Transverse colon (tissue), 4 donors: ENCODE data around the gene AGAP1. TPM values are rescaled to one million over a fixed set of nuclear protein-coding genes. Genes with fewer than 3 reads are reported as not detected.

ENCODE experiments used
- DNase-seq: peaks from one replicate; pipeline ENCODE4 v3.0.0-alpha.2; 2019
- H3K27ac ChIP-seq, 4 donors: fragments of 200-600 bp; sonication (generic); 2 replicates each; pipeline ENCODE4 v1.5.1; 2016 to 2018; ENCODE audit warnings: inconsistent platforms in 4 of 4
- H3K27me3 ChIP-seq: fragments of 200-600 bp; sonication (generic); 2 replicates; pipeline ENCODE4 v1.5.1; 2017; ENCODE audit warnings: inconsistent platforms
- H3K36me3 ChIP-seq, 4 donors: fragments of 200-600 bp; sonication (generic); 2 replicates each; pipeline ENCODE4 v1.5.1; 2017 to 2019; ENCODE audit warnings: inconsistent platforms in 4 of 4
- H3K4me1 ChIP-seq, 4 donors: fragments of 200-600 bp; sonication (generic); 2 replicates each; pipeline ENCODE4 v1.5.1; 2017 to 2020; ENCODE audit warnings: inconsistent platforms in 4 of 4
- H3K4me3 ChIP-seq, 4 donors: fragments of 200-600 bp; sonication (generic); 1 replicate in 1 of 4; 2 replicates in 3 of 4; pipeline versions ENCODE4 v1.5.1 to v1.6.1; 2017 to 2019; ENCODE audit warnings: inconsistent platforms in 4 of 4
- H3K9me3 ChIP-seq, 2 donors: fragments of 200-600 bp; sonication (generic); 2 replicates each; pipeline ENCODE4 v1.5.1; 2017 to 2019; ENCODE audit warnings: inconsistent platforms in 2 of 2
- EP300 ChIP-seq: sonication (generic); formaldehyde crosslinking; IDR thresholded peaks from one replicate; pipeline ENCODE4 v1.6.1; 2017; ENCODE audit warnings: antibody characterized with exemption, low read depth
- POLR2A ChIP-seq: fragments of 450-650 bp; IDR thresholded peaks from one replicate; pipeline ENCODE4 v1.6.1; 2016; ENCODE audit warnings: antibody characterized with exemption, mild to moderate bottlenecking, moderate library complexity
- POLR2AphosphoS5 ChIP-seq, 3 donors: sonication (generic); formaldehyde crosslinking; IDR thresholded peaks; one replicate each; pipeline ENCODE4 v1.6.1; 2016; ENCODE audit warnings: antibody characterized with exemption in 3 of 3
- WGBS, 2 donors: methylation state at CpG; one replicate each; pipeline ENCODE4 v1.1.5; 2018; ENCODE audit warnings: low coverage in 1 of 2; 5-methylcytosine and 5-hydroxymethylcytosine counted together
- in situ Hi-C, 4 donors: fragments of 200-750 bp; cut with MboI; loops; one replicate each; pipeline versions ENCODE4 v1.15.0 to v1.15.1; 2017; ENCODE audit warnings: low sequenced_read_pairs in 3 of 4, low pct_ligation_motif_present in 1 of 4, low pct_unique_long_range_greater_than_20kb in 1 of 4
- intact Hi-C: fragments of 100-400 bp; cut with DNase I; formaldehyde crosslinking; loops from one replicate; pipeline ENCODE4 v1.15.1; 2023; ENCODE audit warnings: low total_unique reads
- total RNA-seq, 4 donors: library from RNA; depleted of rRNA; stranded (reverse); fragments of >200 nt; gene quantifications; one replicate each; pipeline ENCODE4 v1.1.0, GENCODE V29; 2016
- TF ChIP-seq, protein P1 (sequence below), 5 experiments: fragments of 200-600 bp in 3 of 5; fragments of 450-650 bp in 2 of 5; sonication (generic) in 3 of 5; IDR thresholded peaks; 1 replicate in 2 of 5; 2 replicates in 3 of 5; pipeline ENCODE4 v1.5.1; 2016 to 2017; ENCODE audit warnings: antibody characterized with exemption in 5 of 5, inconsistent platforms in 3 of 5, mild to moderate bottlenecking in 2 of 5, moderate library complexity in 1 of 5

The AGAP1 gene
- total RNA-seq, 4 donors from 2014 or later = 56.1 to 96.9 (median 71.2) TPM

- intact Hi-C loops = no loop called here
- in situ Hi-C loops = no loop called here
- Histone ChIP-seq H3K36me3 (no peaks in the 10 kb centered on the region), H3K27ac (no peak overlapping the region), H3K27me3 (peaks cover 81% of the 10 kb centered on the region), H3K4me1 (peaks cover 11 to 23% (median 21%) of the 10 kb centered on the region in 4 donors), H3K9me3 (no peaks in the 10 kb centered on the region), H3K4me3 (no peak overlapping the region)
- 41% methylated on average over 22 of the region's 22 CpGs; no CpG with 5 or more reads in 1 of the 2 donors for WGBS, 2 donors
- no peak for DNase-seq
- TF ChIP-seq POLR2AphosphoS5 (IDR thresholded peaks at IDR 0.05) (no peak), EP300 (no peak), POLR2A (no peak)
- TF ChIP-seq, protein P1, sequence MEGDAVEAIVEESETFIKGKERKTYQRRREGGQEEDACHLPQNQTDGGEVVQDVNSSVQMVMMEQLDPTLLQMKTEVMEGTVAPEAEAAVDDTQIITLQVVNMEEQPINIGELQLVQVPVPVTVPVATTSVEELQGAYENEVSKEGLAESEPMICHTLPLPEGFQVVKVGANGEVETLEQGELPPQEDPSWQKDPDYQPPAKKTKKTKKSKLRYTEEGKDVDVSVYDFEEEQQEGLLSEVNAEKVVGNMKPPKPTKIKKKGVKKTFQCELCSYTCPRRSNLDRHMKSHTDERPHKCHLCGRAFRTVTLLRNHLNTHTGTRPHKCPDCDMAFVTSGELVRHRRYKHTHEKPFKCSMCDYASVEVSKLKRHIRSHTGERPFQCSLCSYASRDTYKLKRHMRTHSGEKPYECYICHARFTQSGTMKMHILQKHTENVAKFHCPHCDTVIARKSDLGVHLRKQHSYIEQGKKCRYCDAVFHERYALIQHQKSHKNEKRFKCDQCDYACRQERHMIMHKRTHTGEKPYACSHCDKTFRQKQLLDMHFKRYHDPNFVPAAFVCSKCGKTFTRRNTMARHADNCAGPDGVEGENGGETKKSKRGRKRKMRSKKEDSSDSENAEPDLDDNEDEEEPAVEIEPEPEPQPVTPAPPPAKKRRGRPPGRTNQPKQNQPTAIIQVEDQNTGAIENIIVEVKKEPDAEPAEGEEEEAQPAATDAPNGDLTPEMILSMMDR (IDR thresholded peaks at IDR 0.05) = no peak
Observed at GRCh38 chr2:236160366-236161081, 666.7 kb downstream of the AGAP1 start.

- Histone ChIP-seq H3K36me3 (no peaks in the 10 kb centered on the region), H3K9me3 (no peaks in the 10 kb centered on the region), H3K4me3 (no peak overlapping the region), H3K4me1 (peaks cover 11 to 26% (median 22%) of the 10 kb centered on the region in 4 donors), H3K27ac (no peak overlapping the region), H3K27me3 (peaks cover 86% of the 10 kb centered on the region)
- in situ Hi-C loops (no loop called here), intact Hi-C loops (no loop called here)
- TF ChIP-seq EP300 (no peak), POLR2AphosphoS5 (IDR thresholded peaks at IDR 0.05) (no peak), POLR2A (no peak)
- TF ChIP-seq, protein P1 (IDR thresholded peaks at IDR 0.05) = no peak
- 69 to 83% methylated on average over 2 to 13 of the region's 15 CpGs for WGBS, 2 donors
- no peak for DNase-seq
Observed at GRCh38 chr2:236161082-236161462, 667.2 kb downstream of the AGAP1 start.

- H3K9me3 ChIP-seq = no peaks in the 10 kb centered on the region
- no peak overlapping the region for H3K27ac ChIP-seq
- H3K4me3 ChIP-seq = no peak overlapping the region
- peaks cover 11 to 30% (median 26%) of the 10 kb centered on the region in 4 donors for H3K4me1 ChIP-seq
- TF ChIP-seq, protein P1 (IDR thresholded peaks at IDR 0.05) = no peak
- TF ChIP-seq EP300 = no peak
- peaks cover 91% of the 10 kb centered on the region for H3K27me3 ChIP-seq
- in situ Hi-C loops = no loop called here
- intact Hi-C loops = no loop called here
- H3K36me3 ChIP-seq = no peaks in the 10 kb centered on the region
- WGBS, 2 donors = 84% methylated on average over 12 of the region's 12 CpGs; no CpG with 5 or more reads in 1 of the 2 donors
- DNase-seq = no peak
Observed at GRCh38 chr2:236161531-236161930, 667.7 kb downstream of the AGAP1 start.

DNA sequence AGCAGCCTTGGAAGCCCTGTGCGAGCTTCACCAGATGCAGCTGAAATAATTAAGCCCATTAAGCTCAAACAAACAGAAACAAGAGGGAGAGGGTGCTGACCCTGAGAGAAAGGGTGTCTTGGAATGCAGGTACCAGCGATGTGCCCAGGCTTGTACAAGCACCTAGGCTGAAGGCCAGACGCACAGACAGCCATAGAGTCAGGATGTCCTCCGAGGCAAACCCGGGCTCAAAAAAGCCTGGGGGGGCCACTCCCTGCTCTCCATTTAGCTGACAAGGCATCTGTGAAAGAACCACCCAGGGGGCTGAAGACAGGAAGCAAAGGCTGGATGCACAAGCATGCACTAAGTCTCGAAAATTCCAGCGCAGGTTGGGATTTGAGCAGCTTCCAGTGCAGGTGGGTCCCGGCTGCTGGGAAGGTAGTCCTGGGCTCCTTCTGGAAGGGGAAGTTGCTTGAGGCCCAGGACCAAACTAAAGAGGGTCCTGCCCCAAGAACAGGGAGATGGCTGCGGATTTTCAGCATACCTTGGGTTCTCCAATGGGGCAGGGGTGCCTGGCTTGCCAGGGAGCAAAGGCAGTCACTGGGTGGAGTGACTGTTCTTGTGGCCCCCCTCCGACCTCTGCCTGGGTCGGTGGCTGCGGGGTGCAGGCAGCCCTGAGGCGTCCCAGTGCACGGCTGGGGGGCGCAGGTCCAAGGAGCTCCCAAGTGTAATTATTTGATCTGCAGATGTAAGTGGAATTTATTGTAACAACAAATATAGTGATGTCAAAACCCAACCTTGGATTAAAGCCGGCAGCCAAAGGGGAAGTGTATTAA is 668.4 kb downstream of the AGAP1 start:
- peaks cover 98% of the 10 kb centered on the region for H3K27me3 ChIP-seq
- H3K36me3 ChIP-seq = no peaks in the 10 kb centered on the region
- H3K9me3 ChIP-seq = no peaks in the 10 kb centered on the region
- H3K4me1 ChIP-seq = peaks cover 11 to 37% (median 33%) of the 10 kb centered on the region in 4 donors
- no peak overlapping the region for H3K4me3 ChIP-seq
- no peak for DNase-seq
- WGBS, 2 donors = 53 to 60% methylated on average over 4 to 16 of the region's 16 CpGs
- TF ChIP-seq EP300 (no peak), POLR2AphosphoS5 (IDR thresholded peaks at IDR 0.05) (no peak), POLR2A (no peak)
- TF ChIP-seq, protein P1 (IDR thresholded peaks at IDR 0.05) = no peak
- intact Hi-C loops (no loop called here), in situ Hi-C loops (no loop called here)
- no peak overlapping the region for H3K27ac ChIP-seq
